HG03442 (cell line): ENCODE measurements around the gene WASF2.
"Not testable (repeated sequence)": the region's sequence is repeated elsewhere in the genome, so short reads cannot be mapped to it uniquely, and the experiment has no call there.

ENCODE experiments used
- ATAC-seq: cut with Tn5 transposase; IDR thresholded peaks from one replicate; pipeline ENCODE4 v1.9.1; 2021; ENCODE audit warnings: mild to moderate bottlenecking, moderate library complexity; ENCODE audit not compliant: unreplicated experiment

Gene WASF2

GRCh38 chr1:27521861-27522431 is 32.0 kb upstream of the WASF2 start:
- ATAC-seq: no peak

GRCh38 chr1:27521336-27521831 is 31.4 kb upstream of the WASF2 start:
- ATAC-seq: no peak

- ATAC-seq: no peak
Observed at GRCh38 chr1:27520651-27521050, 30.7 kb upstream of the WASF2 start.

GRCh38 chr1:27519331-27520258 is 29.6 kb upstream of the WASF2 start:
- ATAC-seq: no peak

GRCh38 chr1:27518808-27519207 is 28.8 kb upstream of the WASF2 start:
- ATAC-seq: no peak

GRCh38 chr1:27517907-27518718 is 28.1 kb upstream of the WASF2 start:
- ATAC-seq: no peak

GRCh38 chr1:27517301-27517700 is 27.3 kb upstream of the WASF2 start:
- ATAC-seq: no peak

GRCh38 chr1:27515626-27516025 is 25.7 kb upstream of the WASF2 start:
- ATAC-seq: no peak

- ATAC-seq: no peak
Observed at GRCh38 chr1:27513958-27514357, 24.0 kb upstream of the WASF2 start.

- no peak for ATAC-seq
Observed at GRCh38 chr1:27513528-27513927, 23.6 kb upstream of the WASF2 start.

GRCh38 chr1:27509127-27510080 is 19.4 kb upstream of the WASF2 start:
- ATAC-seq: no peak

- ATAC-seq: no peak
Observed at GRCh38 chr1:27507960-27508665, 18.1 kb upstream of the WASF2 start.

GRCh38 chr1:27506703-27507102 is 16.7 kb upstream of the WASF2 start:
- no peak for ATAC-seq

GRCh38 chr1:27505420-27505680 is 15.4 kb upstream of the WASF2 start:
- ATAC-seq: no peak

GRCh38 chr1:27504588-27505419 is 14.8 kb upstream of the WASF2 start:
- ATAC-seq: no peak

GRCh38 chr1:27503844-27504587 is 14.0 kb upstream of the WASF2 start:
- no peak for ATAC-seq

- ATAC-seq: no peak
Observed at GRCh38 chr1:27503033-27503432, 13.1 kb upstream of the WASF2 start.

GRCh38 chr1:27501159-27501558 is 11.2 kb upstream of the WASF2 start:
- ATAC-seq: not testable (repeated sequence)
